Gastrocnemius medialis (tissue), 4 donors: ENCODE measurements around the gene NOTCH1. TPM values are rescaled to one million over a fixed set of nuclear protein-coding genes. Genes with fewer than 3 reads are reported as not detected.

Experiments used
- ATAC-seq, 2 donors: fragments of 150-250 bp; one replicate each; pipeline ENCODE4 v1.9.1; 2016
- DNase-seq, 2 donors: peaks; one replicate each; pipeline ENCODE4 v3.0.0-alpha.2; 2019
- H3K27ac ChIP-seq, 4 donors: fragments of 200-600 bp; sonication (generic); 1 replicate in 1 of 4; 2 replicates in 3 of 4; pipeline ENCODE4 v1.5.1; 2016 to 2018; ENCODE audit warnings: mild to moderate bottlenecking in 2 of 4, moderate library complexity in 1 of 4
- H3K27me3 ChIP-seq, 3 donors: fragments of 200-600 bp; sonication (generic) in 2 of 3; 1 replicate in 1 of 3; 2 replicates in 2 of 3; pipeline versions ENCODE4 v1.5.1 to v1.6.0; 2016 to 2019; ENCODE audit warnings: mild to moderate bottlenecking in 1 of 3, moderate library complexity in 1 of 3
- H3K36me3 ChIP-seq, 2 donors: fragments of 200-600 bp; sonication (generic) in 1 of 2; one replicate each; pipeline ENCODE4 v1.5.1; 2017 to 2018
- H3K4me1 ChIP-seq, 2 donors: fragments of 200-600 bp; sonication (generic) in 1 of 2; one replicate each; pipeline ENCODE4 v1.5.1; 2016 to 2017; ENCODE audit warnings: mild to moderate bottlenecking in 2 of 2
- H3K4me3 ChIP-seq, 4 donors: fragments of 200-600 bp; sonication (generic) in 3 of 4; 1 replicate in 1 of 4; 2 replicates in 3 of 4; pipeline ENCODE4 v1.5.1; 2016 to 2019; ENCODE audit warnings: mild to moderate bottlenecking in 2 of 4
- H3K9me3 ChIP-seq, 3 donors: fragments of 200-600 bp; sonication (generic) in 2 of 3; 1 replicate in 1 of 3; 2 replicates in 2 of 3; pipeline ENCODE4 v1.5.1; 2016 to 2019
- POLR2A ChIP-seq, 2 donors: fragments of 450-650 bp; IDR thresholded peaks; one replicate each; pipeline ENCODE4 v1.6.1; 2017; ENCODE audit warnings: antibody characterized with exemption in 2 of 2, mild to moderate bottlenecking in 2 of 2, moderate library complexity in 2 of 2
- in situ Hi-C, 4 donors: fragments of 200-750 bp; cut with MboI; loops; one replicate each; pipeline versions ENCODE4 v1.15.0 to v1.8.0; 2017; ENCODE audit warnings: low sequenced_read_pairs in 4 of 4
- intact Hi-C: fragments of 100-400 bp; cut with DNase I; formaldehyde crosslinking; loops from one replicate; pipeline ENCODE4 v1.15.1; 2023; ENCODE audit warnings: low total_unique reads
- total RNA-seq, 4 donors: library from RNA; depleted of rRNA; stranded (reverse); fragments of >200 nt; gene quantifications; one replicate each; pipeline versions ENCODE4 v1.1.0 to v1.2.3, GENCODE V29; 2016
- TF ChIP-seq, protein P1 (sequence below), 5 experiments: fragments of 450-650 bp in 3 of 5; fragments of 200-600 bp in 2 of 5; sonication (generic) in 2 of 5; IDR thresholded peaks in 4 of 5; conservative IDR thresholded peaks in 1 of 5; 1 replicate in 4 of 5; 2 replicates in 1 of 5; pipeline ENCODE4 v1.5.1; 2016 to 2019; ENCODE audit warnings: antibody characterized with exemption in 5 of 5, mild to moderate bottlenecking in 3 of 5, moderate library complexity in 3 of 5

NOTCH1 gene
- total RNA-seq, 4 donors from 2014 or later = 6.3 to 15.4 (median 8.2) TPM

GRCh38 chr9:136587145-136587943 lies 41.5 kb upstream of the NOTCH1 start:
- Histone ChIP-seq H3K27ac (peak overlapping the region in 1 of 4 donors; percentile 33), H3K4me1 (peaks cover 0 to 13% of the 10 kb centered on the region in 2 donors), H3K4me3 (no peak overlapping the region), H3K36me3 (no peaks in the 10 kb centered on the region), H3K27me3 (peaks cover 0 to 8% (median 7%) of the 10 kb centered on the region in 3 donors), H3K9me3 (no peaks in the 10 kb centered on the region)
- TF ChIP-seq POLR2A (IDR thresholded peaks at IDR 0.05) = no peak
- TF ChIP-seq, protein P1, sequence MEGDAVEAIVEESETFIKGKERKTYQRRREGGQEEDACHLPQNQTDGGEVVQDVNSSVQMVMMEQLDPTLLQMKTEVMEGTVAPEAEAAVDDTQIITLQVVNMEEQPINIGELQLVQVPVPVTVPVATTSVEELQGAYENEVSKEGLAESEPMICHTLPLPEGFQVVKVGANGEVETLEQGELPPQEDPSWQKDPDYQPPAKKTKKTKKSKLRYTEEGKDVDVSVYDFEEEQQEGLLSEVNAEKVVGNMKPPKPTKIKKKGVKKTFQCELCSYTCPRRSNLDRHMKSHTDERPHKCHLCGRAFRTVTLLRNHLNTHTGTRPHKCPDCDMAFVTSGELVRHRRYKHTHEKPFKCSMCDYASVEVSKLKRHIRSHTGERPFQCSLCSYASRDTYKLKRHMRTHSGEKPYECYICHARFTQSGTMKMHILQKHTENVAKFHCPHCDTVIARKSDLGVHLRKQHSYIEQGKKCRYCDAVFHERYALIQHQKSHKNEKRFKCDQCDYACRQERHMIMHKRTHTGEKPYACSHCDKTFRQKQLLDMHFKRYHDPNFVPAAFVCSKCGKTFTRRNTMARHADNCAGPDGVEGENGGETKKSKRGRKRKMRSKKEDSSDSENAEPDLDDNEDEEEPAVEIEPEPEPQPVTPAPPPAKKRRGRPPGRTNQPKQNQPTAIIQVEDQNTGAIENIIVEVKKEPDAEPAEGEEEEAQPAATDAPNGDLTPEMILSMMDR (IDR thresholded peaks at IDR 0.05 in 4 of 5, conservative IDR thresholded peaks at IDR 0.05 in 1 of 5) = no peak
- intact Hi-C loops = no loop called here
- in situ Hi-C loops = no loop called here
- DNase-seq (peak; percentile 22 to 42), ATAC-seq (no peak)

DNA sequence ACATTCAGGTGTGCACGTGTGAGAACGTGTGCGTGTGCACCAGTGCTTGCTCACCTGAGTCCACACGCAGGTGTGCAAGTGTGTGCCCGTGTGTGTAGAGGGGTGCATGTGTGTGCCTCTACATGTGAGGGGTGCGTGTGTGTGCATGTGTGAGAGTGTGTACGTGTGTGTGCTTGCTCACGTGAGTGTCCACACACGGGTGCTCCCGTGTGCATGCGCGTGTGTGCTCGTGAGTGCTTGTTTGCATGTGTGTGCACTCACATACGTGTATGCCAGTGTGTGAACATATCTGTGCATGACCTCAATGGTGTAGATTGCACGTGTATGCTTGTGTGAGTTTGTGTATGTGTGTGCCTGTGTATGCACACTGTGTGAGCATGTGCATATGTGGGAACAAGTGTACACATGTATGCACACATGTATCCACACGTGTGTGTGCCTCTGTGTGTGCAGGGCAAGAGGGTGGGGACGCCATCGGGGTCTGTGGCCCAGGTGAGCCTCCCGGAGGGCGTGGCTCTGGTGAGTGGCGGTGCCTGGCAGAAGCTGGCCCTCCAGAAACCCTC lies 40.6 kb upstream of the NOTCH1 start:
- TF ChIP-seq, protein P1 (IDR thresholded peaks at IDR 0.05 in 4 of 5, conservative IDR thresholded peaks at IDR 0.05 in 1 of 5) = no peak
- TF ChIP-seq POLR2A (IDR thresholded peaks at IDR 0.05) = no peak
- Histone ChIP-seq H3K27me3 (peaks cover 0 to 8% (median 7%) of the 10 kb centered on the region in 3 donors), H3K36me3 (no peaks in the 10 kb centered on the region), H3K27ac (no peak overlapping the region), H3K4me3 (no peak overlapping the region), H3K4me1 (peaks cover 0 to 13% of the 10 kb centered on the region in 2 donors), H3K9me3 (no peaks in the 10 kb centered on the region)
- no peak for ATAC-seq
- intact Hi-C loops (no loop called here), in situ Hi-C loops (no loop called here)
- no peak for DNase-seq

DNA sequence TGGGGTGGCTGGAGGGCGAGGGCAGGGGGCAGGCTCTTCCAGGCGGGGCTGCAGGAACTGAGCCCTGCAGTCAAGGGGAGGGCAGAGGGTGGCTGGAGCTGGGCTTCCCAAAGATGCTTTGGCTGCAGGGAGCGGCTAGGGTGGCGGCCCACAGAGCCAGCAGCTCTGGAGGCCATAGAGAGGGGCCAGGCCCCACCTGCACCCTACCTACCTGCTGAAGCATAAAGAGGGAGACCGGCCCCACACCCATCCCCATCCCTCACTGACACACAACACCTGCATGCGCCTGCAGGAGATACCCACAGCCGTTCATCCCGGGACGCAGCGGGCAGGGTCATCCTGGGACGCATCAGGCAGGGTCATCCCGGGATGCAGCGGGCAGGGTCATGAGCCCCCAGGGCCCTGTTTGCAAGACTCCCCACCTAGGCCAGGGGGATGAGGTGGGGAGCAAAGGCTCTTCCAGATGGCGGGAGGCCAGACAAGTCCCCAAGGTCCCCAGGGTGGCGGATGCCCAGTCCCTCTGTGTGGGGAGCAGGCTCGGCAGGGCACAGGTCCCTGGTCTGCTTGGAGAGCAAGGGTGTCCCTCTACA lies 39.8 kb upstream of the NOTCH1 start:
- intact Hi-C loops (no loop called here), in situ Hi-C loops (no loop called here)
- no peak overlapping the region for H3K4me3 ChIP-seq
- H3K27ac ChIP-seq = no peak overlapping the region
- no peaks in the 10 kb centered on the region for H3K9me3 ChIP-seq
- H3K27me3 ChIP-seq = peaks cover 0 to 8% (median 7%) of the 10 kb centered on the region in 3 donors
- H3K36me3 ChIP-seq = no peaks in the 10 kb centered on the region
- no peak for DNase-seq
- H3K4me1 ChIP-seq = peaks cover 0 to 13% of the 10 kb centered on the region in 2 donors
- TF ChIP-seq, protein P1 (IDR thresholded peaks at IDR 0.05 in 4 of 5, conservative IDR thresholded peaks at IDR 0.05 in 1 of 5) = no peak
- no peak for TF ChIP-seq POLR2A (IDR thresholded peaks at IDR 0.05)
- ATAC-seq = no peak

GRCh38 chr9:136584934-136585333 lies 39.1 kb upstream of the NOTCH1 start:
- H3K9me3 ChIP-seq = no peaks in the 10 kb centered on the region
- intact Hi-C loops (no loop called here), in situ Hi-C loops (no loop called here)
- peaks cover 0 to 13% of the 10 kb centered on the region in 2 donors for H3K4me1 ChIP-seq
- no peak for ATAC-seq
- TF ChIP-seq, protein P1 (IDR thresholded peaks at IDR 0.05 in 4 of 5, conservative IDR thresholded peaks at IDR 0.05 in 1 of 5) = no peak
- TF ChIP-seq POLR2A (IDR thresholded peaks at IDR 0.05) = no peak
- no peaks in the 10 kb centered on the region for H3K36me3 ChIP-seq
- no peak overlapping the region for H3K27ac ChIP-seq
- no peak for DNase-seq
- peaks cover 0 to 8% (median 7%) of the 10 kb centered on the region in 3 donors for H3K27me3 ChIP-seq
- no peak overlapping the region for H3K4me3 ChIP-seq
